HCT116 (cell line): Measurements from ENCODE around the gene ELF2. TPM values are rescaled to one million over a fixed set of nuclear protein-coding genes. Genes with fewer than 3 reads are reported as not detected.

ENCODE experiments used
- ATAC-seq: fragments of 200-7000 bp; cut with Tn5 transposase; 2 replicates; pipeline ENCODE4 v1.9.1; 2020; ENCODE audit warnings: mild to moderate bottlenecking, moderate library complexity
- BruUV-seq: library from RNA; stranded (reverse); fragments of 400-500 nt; replicated peaks from 2 replicates; lab custom pipeline; 2021; lab: Mats Ljungman, UMichigan
- CTCF ChIA-PET: fragments of 300-600 bp; sonication (Branson Sonifier 250); formaldehyde crosslinking; loops from one replicate; lab custom pipeline; 2021; ENCODE audit warnings: antibody characterized with exemption; lab: Charles Lee
- POLR2A ChIA-PET: fragments of 300-600, 350-600 bp; sonication (Branson Sonifier 250); formaldehyde crosslinking; loops from one replicate; lab custom pipeline; 2021; ENCODE audit warnings: antibody characterized with exemption; lab: Charles Lee
- RAD21 ChIA-PET, 2 experiments: fragments of 300-600 bp; sonication (Branson Sonifier 250); formaldehyde crosslinking; loops; one replicate each; lab custom pipeline; 2023; ENCODE audit warnings: low total read pairs in 2 of 2; ENCODE audit not compliant: uncharacterized antibody in 2 of 2, unreplicated experiment in 2 of 2, low non-redundant PET in 1 of 2; lab: Charles Lee
- DNase-seq: peaks from one replicate; pipeline ENCODE4 v3.0.0-alpha.2; 2010; ENCODE audit warnings: low read depth, low spot score
- H2AFZ ChIP-seq: fragments of 200-600 bp; shearing (Covaris generic), sonication (generic); 2 replicates; pipeline ENCODE4 v1.6.1; 2017; ENCODE audit warnings: low read depth, mixed run types, mixed read lengths, antibody characterized with exemption, low read length; ENCODE audit not compliant: poor library complexity, severe bottlenecking
- H3K27ac ChIP-seq: 2 replicates; pipeline ENCODE4 v1.5.1; 2012; ENCODE audit warnings: low read depth, low read length
- H3K27me3 ChIP-seq: fragments of 200-600 bp; sonication (generic); 2 replicates; pipeline ENCODE4 v1.6.1; 2016; ENCODE audit warnings: mixed run types, low read length, mixed read lengths; ENCODE audit not compliant: insufficient read depth
- H3K36me3 ChIP-seq, 2 experiments: fragments of 200-500 bp in 1 of 2; fragments of 200-600 bp in 1 of 2; sonication (Bioruptor generic) in 1 of 2; sonication (generic) in 1 of 2; 2 replicates each; pipeline versions ENCODE4 v1.5.1 to v1.6.1; 2014 to 2016; ENCODE audit warnings: low read length in 2 of 2, inconsistent platforms in 1 of 2, mixed read lengths in 1 of 2, mixed run types in 1 of 2; ENCODE audit not compliant: insufficient read depth in 2 of 2, control insufficient read depth in 1 of 2
- H3K4me1 ChIP-seq, 2 experiments: fragments of 200-600 bp in 1 of 2; sonication (generic) in 1 of 2; 2 replicates each; pipeline versions ENCODE4 v1.5.1 to v1.6.1; 2012 to 2017; ENCODE audit warnings: low read length in 2 of 2, inconsistent platforms in 1 of 2, mild to moderate bottlenecking in 1 of 2, mixed read lengths in 1 of 2, mixed run types in 1 of 2, moderate library complexity in 1 of 2; ENCODE audit not compliant: insufficient read depth in 2 of 2, control insufficient read depth in 1 of 2
- H3K4me2 ChIP-seq: fragments of 200-600 bp; sonication (generic); 2 replicates; pipeline ENCODE4 v1.6.1; 2017; ENCODE audit warnings: mixed run types, low read length, mixed read lengths
- H3K4me3 ChIP-seq, 2 experiments: fragments of 200-600 bp in 1 of 2; sonication (generic) in 1 of 2; replicated peaks in 1 of 2; 2 replicates each; pipeline ENCODE4 v1.5.1; 2011 to 2016; ENCODE audit warnings: low read length in 2 of 2, control low read depth in 1 of 2, low read depth in 1 of 2, mild to moderate bottlenecking in 1 of 2, mixed read lengths in 1 of 2, mixed run types in 1 of 2
- H3K79me2 ChIP-seq: fragments of 200-600 bp; sonication (generic); 2 replicates; pipeline ENCODE4 v1.6.1; 2017; ENCODE audit warnings: mild to moderate bottlenecking, mixed run types, low read length, moderate library complexity, mixed read lengths; ENCODE audit not compliant: insufficient read depth
- H3K9ac ChIP-seq: fragments of 200-600 bp; sonication (generic); 2 replicates; pipeline ENCODE4 v1.6.1; 2016; ENCODE audit warnings: low read length, mixed read lengths
- H3K9me2 ChIP-seq: fragments of 200-600 bp; sonication (generic), shearing (Covaris generic); 2 replicates; pipeline ENCODE4 v1.6.1; 2017; ENCODE audit warnings: mixed run types, mild to moderate bottlenecking, moderate library complexity; ENCODE audit not compliant: insufficient read depth
- H3K9me3 ChIP-seq, 2 experiments: fragments of 200-500 bp in 1 of 2; fragments of 200-600 bp in 1 of 2; sonication (Bioruptor generic) in 1 of 2; sonication (generic) in 1 of 2; 2 replicates each; pipeline ENCODE4 v1.6.1; 2014 to 2017; ENCODE audit warnings: low read length in 2 of 2, mixed read lengths in 2 of 2, inconsistent platforms in 1 of 2, low read depth in 1 of 2, mild to moderate bottlenecking in 1 of 2, mixed run types in 1 of 2, moderate library complexity in 1 of 2; ENCODE audit not compliant: control insufficient read depth in 1 of 2, insufficient read depth in 1 of 2
- H4K20me1 ChIP-seq: fragments of 200-600 bp; sonication (generic), shearing (Covaris generic); 2 replicates; pipeline ENCODE4 v1.6.1; 2017; ENCODE audit warnings: mixed run types, mild to moderate bottlenecking, moderate library complexity; ENCODE audit not compliant: insufficient read depth
- CBX3 ChIP-seq: IDR thresholded peaks from 2 replicates; pipeline ENCODE4 v1.6.1; 2012; ENCODE audit warnings: low read depth
- CEBPB ChIP-seq: IDR thresholded peaks from 2 replicates; pipeline ENCODE4 v1.6.1; 2012; ENCODE audit warnings: low read depth
- ELF1 ChIP-seq: IDR thresholded peaks from 2 replicates; pipeline ENCODE4 v1.6.1; 2012; ENCODE audit warnings: low read depth, borderline replicate concordance
- EZH2 ChIP-seq: fragments of 200-600 bp; sonication (generic); IDR thresholded peaks from 2 replicates; pipeline ENCODE4 v1.6.1; 2017; ENCODE audit warnings: antibody characterized with exemption, mixed run types
- EZH2phosphoT487 ChIP-seq: fragments of 200-600 bp; IDR thresholded peaks from 2 replicates; pipeline ENCODE4 v1.6.1; 2018; ENCODE audit warnings: antibody characterized with exemption, borderline replicate concordance
- FOSL1 ChIP-seq: IDR thresholded peaks from 2 replicates; pipeline ENCODE4 v1.6.1; 2012; ENCODE audit warnings: low read depth
- JUND ChIP-seq: IDR thresholded peaks from 2 replicates; pipeline ENCODE4 v1.6.1; 2012
- POLR2A ChIP-seq: IDR thresholded peaks from 2 replicates; pipeline ENCODE4 v1.7.0; 2011; ENCODE audit warnings: borderline replicate concordance; ENCODE audit not compliant: insufficient read depth, insufficient read length; ENCODE audit errors: extremely low read depth
- RAD21 ChIP-seq: IDR thresholded peaks from 2 replicates; pipeline ENCODE4 v1.6.1; 2012; ENCODE audit warnings: low read depth, mild to moderate bottlenecking
- SIN3A ChIP-seq: IDR thresholded peaks from 2 replicates; pipeline ENCODE4 v1.6.1; 2012; ENCODE audit warnings: low read depth
- SRF ChIP-seq: IDR thresholded peaks from 2 replicates; pipeline ENCODE4 v1.6.1; 2012; ENCODE audit warnings: low read depth
- TCF7L2 ChIP-seq: IDR thresholded peaks from 2 replicates; pipeline ENCODE4 v1.7.0; 2011; ENCODE audit warnings: borderline replicate concordance, inconsistent platforms; ENCODE audit not compliant: insufficient read depth, insufficient read length; ENCODE audit errors: extremely low read depth
- YY1 ChIP-seq: IDR thresholded peaks from 2 replicates; pipeline ENCODE4 v1.6.1; 2011; ENCODE audit warnings: low read length, low read depth, moderate library complexity, mild to moderate bottlenecking; ENCODE audit not compliant: insufficient replicate concordance; ENCODE audit errors: extremely low read depth
- ZFX ChIP-seq: fragments of 450-650 bp; IDR thresholded peaks from 2 replicates; pipeline ENCODE4 v1.6.1; 2017
- intact Hi-C: fragments of 100-400 bp; cut with micrococcal nuclease; formaldehyde crosslinking; loops from 2 replicates; pipeline ENCODE4 v1.10.0; 2022
- total RNA-seq: library from RNA; stranded (reverse); gene quantifications from one replicate; pipeline ENCODE4 v1.2.1, GENCODE V29; 2021; ENCODE audit not compliant: unreplicated experiment
- TF ChIP-seq, protein P1 (sequence below), 3 experiments: fragments of 200-600 bp in 1 of 3; sonication (generic) in 1 of 3; IDR thresholded peaks in 2 of 3; conservative IDR thresholded peaks in 1 of 3; 2 replicates each; pipeline ENCODE4 v1.5.1; 2012 to 2017; ENCODE audit warnings: low read depth in 2 of 3, low read length in 2 of 3, antibody characterized with exemption in 1 of 3, borderline replicate concordance in 1 of 3, control low read depth in 1 of 3, mild to moderate bottlenecking in 1 of 3, mixed read lengths in 1 of 3, mixed run types in 1 of 3, moderate library complexity in 1 of 3; ENCODE audit not compliant: insufficient read depth in 1 of 3
- TF ChIP-seq, protein P2 (sequence below): IDR thresholded peaks from 2 replicates; pipeline ENCODE4 v1.6.1; 2012

The ELF2 gene
- total RNA-seq, 1 experiment from 2014 or later = 28.2 TPM

DNA sequence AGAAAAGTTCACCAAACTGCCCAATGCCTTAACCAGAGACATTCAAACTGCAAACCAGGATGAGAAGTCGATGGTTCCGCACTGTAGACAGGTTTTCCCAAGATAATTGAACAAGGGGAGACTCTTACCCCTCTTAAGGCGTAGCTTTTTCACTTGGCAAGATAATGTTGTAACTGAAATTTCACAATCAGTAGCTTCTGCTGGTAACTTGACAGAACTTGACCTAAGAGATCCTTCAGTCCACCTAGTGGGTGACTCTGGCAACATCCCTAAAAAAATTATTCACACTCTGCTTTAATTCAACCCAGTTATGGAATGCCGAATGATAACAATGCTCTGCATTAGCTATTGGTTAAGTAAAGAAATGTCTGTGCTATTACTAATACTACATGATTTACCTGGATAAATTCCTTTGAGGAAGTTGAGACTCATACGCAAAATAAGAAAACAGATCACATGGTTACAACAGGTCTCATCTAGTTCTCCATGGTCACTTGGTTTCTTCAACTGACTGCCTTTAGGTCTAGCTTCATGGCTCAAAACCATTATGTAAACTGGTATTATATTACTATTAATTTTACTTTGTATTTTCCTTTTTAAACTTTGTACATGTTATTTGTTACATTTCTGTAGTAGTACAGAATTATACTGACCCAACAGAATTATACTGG, 9.1 kb downstream of the ELF2 start:
- ChIA-PET CTCF (interaction anchor here (1.0 to 1.6 kb wide), 5 partner anchors 8 to 137 kb away, joined by 3 to 8 read pairs (median 3); no protein-coding TSS in a partner anchor), RAD21 (interaction anchor here in 1 of 2 experiments (0.8 kb wide), 1 partner anchor 137 kb away, joined by 3 read pairs; no protein-coding TSS in a partner anchor), POLR2A (no interaction called here)
- Histone ChIP-seq H3K27ac (no peak overlapping the region), H3K9me2 (no peaks in the 10 kb centered on the region), H3K4me1 (peaks cover 3 to 11% of the 10 kb centered on the region in 2 experiments; a peak in 3 of 4 replicates), H3K9me3 (no peaks in the 10 kb centered on the region), H2AFZ (no peak overlapping the region), H3K9ac (no peak overlapping the region), H3K27me3 (no peaks in the 10 kb centered on the region), H3K79me2 (no peaks in the 10 kb centered on the region; the same call in 1 of the 2 replicates), H3K36me3 (no peaks in the 10 kb centered on the region), H4K20me1 (no peaks in the 10 kb centered on the region), H3K4me3 (no peak overlapping the region), H3K4me2 (no peak overlapping the region)
- peak; percentile 54 for TF ChIP-seq RAD21
- no peak for TF ChIP-seq CBX3
- TF ChIP-seq CEBPB = peak; percentile 60; the same call in 1 of the 2 replicates
- TF ChIP-seq, protein P1, sequence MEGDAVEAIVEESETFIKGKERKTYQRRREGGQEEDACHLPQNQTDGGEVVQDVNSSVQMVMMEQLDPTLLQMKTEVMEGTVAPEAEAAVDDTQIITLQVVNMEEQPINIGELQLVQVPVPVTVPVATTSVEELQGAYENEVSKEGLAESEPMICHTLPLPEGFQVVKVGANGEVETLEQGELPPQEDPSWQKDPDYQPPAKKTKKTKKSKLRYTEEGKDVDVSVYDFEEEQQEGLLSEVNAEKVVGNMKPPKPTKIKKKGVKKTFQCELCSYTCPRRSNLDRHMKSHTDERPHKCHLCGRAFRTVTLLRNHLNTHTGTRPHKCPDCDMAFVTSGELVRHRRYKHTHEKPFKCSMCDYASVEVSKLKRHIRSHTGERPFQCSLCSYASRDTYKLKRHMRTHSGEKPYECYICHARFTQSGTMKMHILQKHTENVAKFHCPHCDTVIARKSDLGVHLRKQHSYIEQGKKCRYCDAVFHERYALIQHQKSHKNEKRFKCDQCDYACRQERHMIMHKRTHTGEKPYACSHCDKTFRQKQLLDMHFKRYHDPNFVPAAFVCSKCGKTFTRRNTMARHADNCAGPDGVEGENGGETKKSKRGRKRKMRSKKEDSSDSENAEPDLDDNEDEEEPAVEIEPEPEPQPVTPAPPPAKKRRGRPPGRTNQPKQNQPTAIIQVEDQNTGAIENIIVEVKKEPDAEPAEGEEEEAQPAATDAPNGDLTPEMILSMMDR (IDR thresholded peaks at IDR 0.05 in 2 of 3, conservative IDR thresholded peaks at IDR 0.05 in 1 of 3; ENCODE audit: borderline replicate concordance in 1 of 3, insufficient read depth in 1 of 3, low read depth in 2 of 3, low read length in 2 of 3) = peak; percentile 25 to 60 (median 55); a peak in 5 of 6 replicates
- DNase-seq = peak; percentile 35
- intact Hi-C loops = loop anchor here (1.0 to 2.0 kb wide), 2 partner anchors 69 to 138 kb away; no protein-coding TSS in a partner anchor
- no TSS peak for BruUV-seq
- peak; percentile 80 for ATAC-seq

DNA sequence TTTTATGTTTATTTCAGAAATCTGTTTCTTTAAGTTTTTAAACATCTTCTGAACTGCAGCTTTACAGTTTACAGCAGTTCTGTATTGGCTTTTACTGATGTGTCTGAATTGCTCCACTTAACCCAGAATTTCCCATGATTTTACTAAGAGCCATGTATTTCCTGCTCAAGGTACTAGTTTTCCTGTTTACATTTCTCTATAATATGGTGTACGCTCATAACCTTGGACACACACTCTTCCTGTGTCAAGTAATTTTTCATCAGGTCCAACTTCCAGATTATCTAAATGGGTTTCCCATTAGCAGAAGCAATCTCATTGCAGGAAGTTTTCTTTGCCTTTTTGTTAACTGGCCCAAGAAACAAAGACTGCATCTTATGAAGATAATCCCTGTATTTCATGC, 12.3 kb downstream of the ELF2 start:
- intact Hi-C loops = no loop called here
- no peaks in the 10 kb centered on the region for H3K9me3 ChIP-seq
- H4K20me1 ChIP-seq = no peaks in the 10 kb centered on the region
- POLR2A ChIA-PET = no interaction called here
- peaks cover 0 to 3% of the 10 kb centered on the region in 2 experiments; a peak in 1 of 4 replicates for H3K4me1 ChIP-seq
- RAD21 ChIA-PET = no interaction called here
- no peak overlapping the region for H2AFZ ChIP-seq
- DNase-seq (no peak), ATAC-seq (no peak)
- H3K27ac ChIP-seq = no peak overlapping the region
- H3K27me3 ChIP-seq = no peaks in the 10 kb centered on the region
- no peaks in the 10 kb centered on the region; the same call in 1 of the 2 replicates for H3K79me2 ChIP-seq
- no peak overlapping the region for H3K4me3 ChIP-seq
- no peaks in the 10 kb centered on the region for H3K36me3 ChIP-seq
- CTCF ChIA-PET = no interaction called here
- H3K9me2 ChIP-seq = no peaks in the 10 kb centered on the region
- no peak overlapping the region for H3K4me2 ChIP-seq
- H3K9ac ChIP-seq = no peak overlapping the region
- no TSS peak for BruUV-seq
- TF ChIP-seq ZFX (no peak), POLR2A (no peak), YY1 (no peak), TCF7L2 (no peak), FOSL1 (no peak), EZH2phosphoT487 (no peak), JUND (no peak), ELF1 (no peak), SRF (no peak), SIN3A (no peak), RAD21 (no peak), EZH2 (no peak)
- TF ChIP-seq, protein P1 (IDR thresholded peaks at IDR 0.05 in 2 of 3, conservative IDR thresholded peaks at IDR 0.05 in 1 of 3; ENCODE audit: borderline replicate concordance in 1 of 3, insufficient read depth in 1 of 3, low read depth in 2 of 3, low read length in 2 of 3) = no peak
- TF ChIP-seq, protein P2, sequence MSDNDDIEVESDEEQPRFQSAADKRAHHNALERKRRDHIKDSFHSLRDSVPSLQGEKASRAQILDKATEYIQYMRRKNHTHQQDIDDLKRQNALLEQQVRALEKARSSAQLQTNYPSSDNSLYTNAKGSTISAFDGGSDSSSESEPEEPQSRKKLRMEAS = no peak
